Caco-2 (cell line): ENCODE results near the gene PDE6G. TPM values are rescaled to one million over a fixed set of nuclear protein-coding genes. Genes with fewer than 3 reads are reported as not detected.

Experiments used
- BruUV-seq: library from RNA; stranded (reverse); fragments of 400-500 nt; replicated peaks from 2 replicates; lab custom pipeline; 2021; lab: Mats Ljungman, UMichigan
- CTCF ChIA-PET: fragments of 300-600 bp; sonication (Branson Sonifier 250); formaldehyde crosslinking; loops from one replicate; lab custom pipeline; 2022; ENCODE audit warnings: antibody characterized with exemption; lab: Charles Lee
- POLR2A ChIA-PET: fragments of 300-600 bp; sonication (Branson Sonifier 250); formaldehyde crosslinking; loops from one replicate; lab custom pipeline; 2022; ENCODE audit warnings: antibody characterized with exemption; lab: Charles Lee
- DNase-seq, 2 experiments: peaks; one replicate each; pipeline versions ENCODE4 v3.0.0 to v3.0.0-alpha.2; 2020 to 2022
- H3K27me3 ChIP-seq: replicated peaks from 2 replicates; pipeline ENCODE4 v1.6.0; 2011; ENCODE audit warnings: low read length; ENCODE audit not compliant: control insufficient read depth, insufficient read depth
- H3K36me3 ChIP-seq: 2 replicates; pipeline ENCODE4 v1.5.1; 2011; ENCODE audit warnings: low read length; ENCODE audit not compliant: control insufficient read depth, insufficient read depth
- H3K4me1 ChIP-seq: fragments of 250-450 bp; sonication (Bioruptor Pico); 2 replicates; pipeline ENCODE4 v1.5.1; 2020; ENCODE audit warnings: mild to moderate bottlenecking
- H3K4me3 ChIP-seq: 2 replicates; pipeline ENCODE4 v1.5.1; 2011; ENCODE audit warnings: low read depth, mild to moderate bottlenecking, control low read depth, low read length
- H3K9me3 ChIP-seq: fragments of 250-450 bp; sonication (Bioruptor Pico); 2 replicates; pipeline ENCODE4 v1.5.1; 2020; ENCODE audit warnings: mild to moderate bottlenecking, moderate library complexity
- H3K27ac Mint-ChIP-seq: one replicate; pipeline ENCODE4 v1.8.0; 2022; ENCODE audit warnings: mixed read lengths; ENCODE audit not compliant: unreplicated experiment
- H3K27me3 Mint-ChIP-seq: one replicate; pipeline ENCODE4 v1.8.0; 2022; ENCODE audit warnings: mixed read lengths; ENCODE audit not compliant: insufficient read depth, unreplicated experiment
- H3K36me3 Mint-ChIP-seq: one replicate; pipeline ENCODE4 v1.8.0; 2022; ENCODE audit warnings: mild to moderate bottlenecking, mixed read lengths; ENCODE audit not compliant: insufficient read depth, unreplicated experiment
- H3K4me1 Mint-ChIP-seq: one replicate; pipeline ENCODE4 v1.8.0; 2022; ENCODE audit warnings: low read depth, mixed read lengths; ENCODE audit not compliant: unreplicated experiment
- H3K4me3 Mint-ChIP-seq: one replicate; pipeline ENCODE4 v1.8.0; 2022; ENCODE audit warnings: mild to moderate bottlenecking, moderate library complexity, mixed read lengths; ENCODE audit not compliant: unreplicated experiment
- H3K9me3 Mint-ChIP-seq: one replicate; pipeline ENCODE4 v1.8.0; 2022; ENCODE audit warnings: mixed read lengths; ENCODE audit not compliant: unreplicated experiment
- CTCF ChIP-seq, 2 experiments: fragments of 200-600 bp in 1 of 2; IDR thresholded peaks; 1 replicate in 1 of 2; 2 replicates in 1 of 2; pipeline versions ENCODE4 v1.5.1 to v1.8.0; 2011 to 2022; ENCODE audit warnings: antibody characterized with exemption in 1 of 2, control low read depth in 1 of 2, inconsistent platforms in 1 of 2, low read depth in 1 of 2, low read length in 1 of 2, mild to moderate bottlenecking in 1 of 2, moderate library complexity in 1 of 2; ENCODE audit not compliant: insufficient read depth in 1 of 2, severe bottlenecking in 1 of 2, unreplicated experiment in 1 of 2
- intact Hi-C: fragments of 100-400 bp; cut with micrococcal nuclease; formaldehyde crosslinking; loops from one replicate; pipeline ENCODE4 v1.10.0; 2022; ENCODE audit not compliant: unreplicated experiment
- total RNA-seq: library from RNA; stranded (reverse); gene quantifications from 2 replicates; pipeline ENCODE4 v1.2.3, GENCODE V29; 2022

The PDE6G gene
- total RNA-seq, 1 experiment from 2014 or later: not detected

DNA sequence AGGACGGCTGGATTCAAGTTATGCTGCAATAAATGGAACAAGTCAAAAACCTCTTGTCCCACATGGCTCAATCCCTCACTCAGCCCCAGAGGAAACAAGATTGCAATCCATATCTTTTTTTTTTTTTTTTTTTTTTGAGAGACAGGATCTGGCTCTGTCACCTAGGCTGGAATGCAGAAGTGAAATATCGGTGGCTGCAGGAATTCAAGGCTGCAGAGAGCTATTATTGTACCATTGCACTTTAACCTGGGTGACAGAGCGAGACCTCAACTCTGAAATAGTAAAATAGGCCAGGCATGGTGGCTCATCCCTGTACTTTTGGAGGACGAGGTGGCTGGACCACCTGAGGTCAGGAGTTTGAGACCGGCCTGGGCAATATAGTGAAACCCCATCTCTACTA, 2.7 kb upstream of the PDE6G start:
- Histone ChIP-seq H3K4me3 (no peak overlapping the region), H3K36me3 (no peaks in the 10 kb centered on the region), H3K27me3 (no peaks in the 10 kb centered on the region), H3K9me3 (no peaks in the 10 kb centered on the region), H3K4me1 (peaks cover 13% of the 10 kb centered on the region)
- H3K4me3 Mint-ChIP-seq: no peak overlapping the region
- BruUV-seq: no TSS peak
- H3K9me3 Mint-ChIP-seq: no peaks in the 10 kb centered on the region
- no peaks in the 10 kb centered on the region for H3K36me3 Mint-ChIP-seq
- ChIA-PET CTCF (interaction anchor here (0.6 kb wide), 3 partner anchors 32 to 73 kb away, joined by 3 read pairs; no protein-coding TSS in a partner anchor), POLR2A (no interaction called here)
- TF ChIP-seq CTCF (IDR thresholded peaks at IDR 0.05; ENCODE audit: insufficient read depth in 1 of 2, low read depth in 1 of 2, low read length in 1 of 2, severe bottlenecking in 1 of 2, unreplicated experiment in 1 of 2): no peak
- no peaks in the 10 kb centered on the region for H3K4me1 Mint-ChIP-seq
- intact Hi-C loops: no loop called here
- no peak overlapping the region for H3K27ac Mint-ChIP-seq
- peak in 1 of 2 experiments; percentile 52 for DNase-seq
- no peaks in the 10 kb centered on the region for H3K27me3 Mint-ChIP-seq

GRCh38 chr17:81656835-81657234, 493 bp upstream of the PDE6G start:
- no peak for DNase-seq
- POLR2A ChIA-PET: no interaction called here

DNA sequence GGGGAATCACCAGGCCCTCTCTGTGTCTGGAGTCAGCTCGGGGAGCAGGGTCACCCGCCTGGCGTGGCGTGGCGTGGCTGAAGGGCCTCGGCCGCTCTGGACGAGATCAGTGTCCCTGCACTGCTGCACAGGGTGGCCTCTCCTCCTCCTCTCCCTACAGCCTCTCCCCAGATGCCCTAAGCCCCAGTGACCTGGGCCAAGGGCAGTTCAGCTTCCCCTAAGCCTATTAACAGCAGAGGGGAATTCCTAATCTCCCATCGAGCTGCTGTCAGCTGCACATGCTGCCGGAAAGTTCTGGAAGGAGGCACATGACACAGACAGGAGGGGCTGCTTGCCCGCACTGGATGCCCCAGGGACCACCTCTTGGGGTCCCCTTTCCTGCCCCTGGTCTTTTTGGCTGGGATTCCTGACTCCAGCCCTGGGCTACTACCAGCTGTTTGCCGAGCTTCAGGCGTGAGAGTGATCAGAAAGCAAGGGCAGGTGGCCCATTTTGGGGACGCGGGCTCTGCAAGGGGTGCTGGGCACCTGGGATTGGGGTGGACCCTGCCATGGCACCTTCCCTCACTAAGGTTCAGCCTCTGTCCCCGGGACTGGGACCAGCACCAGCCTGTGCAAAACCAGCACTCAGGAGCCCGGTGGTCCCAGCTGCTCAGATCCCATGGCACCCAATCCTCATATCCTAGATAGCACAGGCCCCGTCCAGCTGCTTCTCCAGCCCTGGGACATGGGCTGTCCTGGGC, 794 bp downstream of the PDE6G start:
- no peak for TF ChIP-seq CTCF (IDR thresholded peaks at IDR 0.05; ENCODE audit: insufficient read depth in 1 of 2, low read depth in 1 of 2, low read length in 1 of 2, severe bottlenecking in 1 of 2, unreplicated experiment in 1 of 2)
- ChIA-PET POLR2A (interaction anchor here (1.3 kb wide), 1 partner anchor 11 kb away, joined by 4 read pairs; the partner anchor contains the start of gene CCDC137), CTCF (interaction anchor here (0.6 kb wide), 1 partner anchor 128 kb away, joined by 3 read pairs; no protein-coding TSS in a partner anchor)
- H3K4me1 Mint-ChIP-seq: peaks cover 6% of the 10 kb centered on the region
- no peak overlapping the region for H3K27ac Mint-ChIP-seq
- Histone ChIP-seq H3K36me3 (no peaks in the 10 kb centered on the region), H3K27me3 (no peaks in the 10 kb centered on the region), H3K9me3 (no peaks in the 10 kb centered on the region), H3K4me3 (no peak overlapping the region), H3K4me1 (peaks cover 13% of the 10 kb centered on the region)
- H3K9me3 Mint-ChIP-seq: no peaks in the 10 kb centered on the region
- BruUV-seq: no TSS peak
- H3K4me3 Mint-ChIP-seq: no peak overlapping the region
- no peaks in the 10 kb centered on the region for H3K36me3 Mint-ChIP-seq
- DNase-seq: no peak
- intact Hi-C loops: no loop called here
- no peaks in the 10 kb centered on the region for H3K27me3 Mint-ChIP-seq

More at GRCh38 chr17:81656835-81657234, 493 bp upstream of the PDE6G start:
- intact Hi-C loops: no loop called here
- CTCF ChIA-PET: no interaction called here
- Mint-ChIP-seq H3K27ac (no peak overlapping the region), H3K4me3 (no peak overlapping the region), H3K36me3 (no peaks in the 10 kb centered on the region), H3K4me1 (peaks cover 2% of the 10 kb centered on the region), H3K9me3 (no peaks in the 10 kb centered on the region), H3K27me3 (no peaks in the 10 kb centered on the region)
- Histone ChIP-seq H3K36me3 (no peaks in the 10 kb centered on the region), H3K9me3 (no peaks in the 10 kb centered on the region), H3K27me3 (no peaks in the 10 kb centered on the region), H3K4me3 (no peak overlapping the region), H3K4me1 (peaks cover 13% of the 10 kb centered on the region)
- no TSS peak for BruUV-seq
- no peak for TF ChIP-seq CTCF (IDR thresholded peaks at IDR 0.05; ENCODE audit: insufficient read depth in 1 of 2, low read depth in 1 of 2, low read length in 1 of 2, severe bottlenecking in 1 of 2, unreplicated experiment in 1 of 2)
